Right ventricle myocardium inferior (tissue), 1 donor: ENCODE results near the gene SCYGR3. TPM values are rescaled to one million over a fixed set of nuclear protein-coding genes. Genes with fewer than 3 reads are reported as not detected.

ENCODE experiments used
- ATAC-seq: fragments of 200-7000 bp; cut with Tn5 transposase; one replicate; pipeline ENCODE4 v1.9.1; 2020; ENCODE audit warnings: mild to moderate bottlenecking, moderate library complexity
- DNase-seq: peaks from one replicate; pipeline ENCODE4 v3.0.0; 2021; ENCODE audit errors: missing footprints
- intact Hi-C: fragments of 100-400 bp; cut with DNase I; formaldehyde crosslinking; loops from one replicate; pipeline ENCODE4 v1.11.0; 2022
- total RNA-seq: library from RNA; stranded (reverse); fragmentation: NEBNext Ultra II Directional; extraction: Animal tissue kit (Norgen Biotek cat#: 25700); gene quantifications from one replicate; pipeline ENCODE4 v1.2.1, GENCODE V29; 2021
- donor health status: DM: no; HTN: yes; CAD: no; lungs with severe emphysema.

Gene SCYGR3
- total RNA-seq, 1 donor from 2014 or later: not detected

GRCh38 chr2:227576812-227577211 lies 37.8 kb downstream of the SCYGR3 start:
- DNase-seq (no peak), ATAC-seq (no peak)
- intact Hi-C loops: no loop called here

GRCh38 chr2:227576110-227576509 lies 38.5 kb downstream of the SCYGR3 start:
- no peak for DNase-seq
- intact Hi-C loops: no loop called here
- ATAC-seq: no peak

GRCh38 chr2:227570615-227571014 lies 44.0 kb downstream of the SCYGR3 start:
- intact Hi-C loops: no loop called here
- ATAC-seq: no peak
- DNase-seq: no peak

DNA sequence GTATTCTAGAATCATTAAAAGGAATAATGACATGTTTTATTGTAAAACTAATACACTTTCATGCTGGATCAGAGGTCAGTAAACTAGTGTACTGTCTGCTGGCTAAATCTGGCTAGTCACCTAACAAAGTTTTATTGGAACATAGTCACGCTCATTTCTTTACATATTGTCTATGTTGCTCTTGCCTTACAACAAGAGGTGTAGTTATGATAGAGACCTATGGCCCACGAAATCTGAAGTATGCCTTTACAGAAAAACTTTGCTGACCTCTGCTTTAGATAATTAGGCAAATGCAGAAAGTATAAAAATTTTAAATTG lies 45.8 kb downstream of the SCYGR3 start:
- DNase-seq (no peak), ATAC-seq (no peak)
- intact Hi-C loops: no loop called here

- intact Hi-C loops: no loop called here
- no peak for ATAC-seq
- DNase-seq: no peak
Observed at GRCh38 chr2:227566012-227566411, 48.6 kb downstream of the SCYGR3 start.

GRCh38 chr2:227565080-227565479 lies 49.6 kb downstream of the SCYGR3 start:
- no peak for ATAC-seq
- DNase-seq: no peak
- intact Hi-C loops: no loop called here

Other genes with a start within 250 kb of the SCYGR3 start
- not detected for gene TM4SF20, start 235.5 kb downstream of the SCYGR3 start, total RNA-seq
- gene SCYGR1, start 226.9 kb downstream of the SCYGR3 start, total RNA-seq: not detected
- 57.8 TPM for gene AGFG1, start 142.7 kb downstream of the SCYGR3 start, total RNA-seq
- gene SCYGR2, start 15.9 kb downstream of the SCYGR3 start, total RNA-seq: not detected
- not detected for gene SCYGR4, start 2.7 kb upstream of the SCYGR3 start, total RNA-seq
- gene SCYGR5, start 52.0 kb upstream of the SCYGR3 start, total RNA-seq: not detected
- gene SLC19A3, start 103.2 kb upstream of the SCYGR3 start, total RNA-seq: 4.5 TPM
- gene SCYGR6, start 109.9 kb upstream of the SCYGR3 start, total RNA-seq: not detected
- gene SCYGR7, start 113.5 kb upstream of the SCYGR3 start, total RNA-seq: not detected
- gene SCYGR8, start 131.1 kb upstream of the SCYGR3 start, total RNA-seq: not detected
- gene CCL20, start 199.0 kb upstream of the SCYGR3 start, total RNA-seq: not detected